Spleen (tissue), 11 donors: ENCODE measurements around the gene CD200R1. TPM values are rescaled to one million over a fixed set of nuclear protein-coding genes. Genes with fewer than 3 reads are reported as not detected.

Source experiments
- DNase-seq: peaks from one replicate; pipeline ENCODE4 v3.0.0-alpha.2; 2020
- H3K27ac ChIP-seq, 8 donors: fragments of 200-600 bp; sonication (generic) in 7 of 8; 1 replicate in 4 of 8; 2 replicates in 4 of 8; pipeline versions ENCODE4 v1.5.0 to v1.8.0; 2016 to 2021; ENCODE audit warnings: inconsistent platforms in 4 of 8, mild to moderate bottlenecking in 4 of 8, moderate library complexity in 1 of 8
- H3K27me3 ChIP-seq, 7 donors: fragments of 200-600 bp; sonication (generic) in 6 of 7; replicated peaks in 1 of 7; 1 replicate in 4 of 7; 2 replicates in 3 of 7; pipeline versions ENCODE4 v1.5.0 to v1.8.0; 2016 to 2021; ENCODE audit warnings: inconsistent platforms in 3 of 7, mild to moderate bottlenecking in 1 of 7
- H3K36me3 ChIP-seq, 6 donors: fragments of 200-600 bp; sonication (generic) in 5 of 6; 1 replicate in 4 of 6; 2 replicates in 2 of 6; pipeline versions ENCODE4 v1.5.0 to v1.8.0; 2016 to 2021; ENCODE audit warnings: inconsistent platforms in 2 of 6
- H3K4me1 ChIP-seq, 6 donors: fragments of 200-600 bp; sonication (generic) in 5 of 6; 1 replicate in 3 of 6; 2 replicates in 3 of 6; pipeline versions ENCODE4 v1.5.0 to v1.8.0; 2016 to 2021; ENCODE audit warnings: inconsistent platforms in 3 of 6
- H3K4me3 ChIP-seq, 8 donors: fragments of 200-600 bp; sonication (generic) in 7 of 8; 1 replicate in 4 of 8; 2 replicates in 4 of 8; pipeline versions ENCODE4 v1.5.0 to v1.8.0; 2016 to 2021; ENCODE audit warnings: inconsistent platforms in 4 of 8, mild to moderate bottlenecking in 4 of 8, moderate library complexity in 2 of 8
- H3K9me3 ChIP-seq, 8 donors: fragments of 200-600 bp; sonication (generic) in 7 of 8; 1 replicate in 4 of 8; 2 replicates in 4 of 8; pipeline versions ENCODE4 v1.5.0 to v1.8.0; 2016 to 2021; ENCODE audit warnings: inconsistent platforms in 4 of 8
- CTCF ChIP-seq, 11 experiments: fragments of 200-600 bp in 7 of 11; fragments of 450-650 bp in 4 of 11; sonication (generic) in 4 of 11; IDR thresholded peaks in 8 of 11; conservative IDR thresholded peaks in 3 of 11; 1 replicate in 7 of 11; 2 replicates in 4 of 11; pipeline versions ENCODE4 v1.4.0 to v1.8.0; 2016 to 2021; ENCODE audit warnings: antibody characterized with exemption in 11 of 11, inconsistent platforms in 4 of 11, mild to moderate bottlenecking in 1 of 11
- POLR2A ChIP-seq, 3 donors: fragments of 450-650 bp; IDR thresholded peaks; one replicate each; pipeline ENCODE4 v1.5.1; 2017; ENCODE audit warnings: antibody characterized with exemption in 3 of 3, mild to moderate bottlenecking in 1 of 3
- POLR2AphosphoS5 ChIP-seq, 3 donors: sonication (generic); formaldehyde crosslinking; IDR thresholded peaks; one replicate each; pipeline ENCODE4 v1.5.1; 2017; ENCODE audit warnings: antibody characterized with exemption in 3 of 3
- WGBS, 5 donors: extraction: QIAGEN DNeasy Blood & Tissue Kit in 3 of 5; methylation state at CpG; one replicate each; pipeline versions ENCODE4 v1.1.5 to v1.1.7; 2013 to 2018; 5-methylcytosine and 5-hydroxymethylcytosine counted together
- intact Hi-C: fragments of 100-400 bp; cut with DNase I; formaldehyde crosslinking; loops from one replicate; pipeline ENCODE4 v1.15.0; 2023; ENCODE audit warnings: low total_unique reads
- polyA plus RNA-seq, 3 donors: library from polyadenylated mRNA; stranded (reverse); fragments of 200-250 nt; gene quantifications; one replicate each; pipeline ENCODE4 v1.2.1, GENCODE V29; 2013
- total RNA-seq, 7 donors: library from RNA; depleted of rRNA in 3 of 7; stranded (reverse); fragments of >200 nt in 3 of 7; fragmentation: NEBNext Ultra II Directional in 4 of 7; extraction: Animal tissue kit (Norgen Biotek cat#: 25700) in 4 of 7; gene quantifications; one replicate each; pipeline versions ENCODE4 v1.1.0 to v1.2.1, GENCODE V29; 2016 to 2021
- donor health status: healthy with polysubstance abuse.
- donor health status: DM: no; HTN: no; CAD: no; lungs with moderate emphysema.
- donor health status: DM: no; HTN: no; CAD: no.
- donor health status: Bipolar disorder and iron deficiency.
- donor health status: healthy.
- donor health status: DM: no; HTN: no; CAD: no.
- donor health status: DM: yes; HTN: yes; CAD: no.

The CD200R1 gene
- total and polyA plus RNA-seq, 10 donors, result 0.91 to 14.0 (median 9.9) TPM

- Histone ChIP-seq H3K36me3 (peaks cover 0 to 68% (median 26%) of the 10 kb centered on the region in 6 donors), H3K27me3 (no peaks in the 10 kb centered on the region), H3K4me1 (peaks cover 10 to 50% (median 29%) of the 10 kb centered on the region in 6 donors), H3K4me3 (no peak overlapping the region), H3K9me3 (no peaks in the 10 kb centered on the region), H3K27ac (no peak overlapping the region)
- intact Hi-C loops, result no loop called here
- WGBS, 5 donors, result 95 to 99% (median 96%) methylated on average over 4 of the region's 4 CpGs
- TF ChIP-seq CTCF (IDR thresholded peaks at IDR 0.05 in 8 of 11, conservative IDR thresholded peaks at IDR 0.05 in 3 of 11) (no peak), POLR2AphosphoS5 (IDR thresholded peaks at IDR 0.05) (no peak), POLR2A (IDR thresholded peaks at IDR 0.05) (no peak)
- DNase-seq, result no peak
Observed at GRCh38 chr3:112995800-112996199, 20.9 kb upstream of the CD200R1 start.

GRCh38 chr3:112990672-112991602 lies 16.0 kb upstream of the CD200R1 start, which contains the start of gene GTPBP8:
Gene GTPBP8, plus strand, starts transcription at chr3:112990984. Its CDS starts 16 bp downstream, at chr3:112991000.
- no peaks in the 10 kb centered on the region for H3K9me3 ChIP-seq
- WGBS, 5 donors, result 1 to 2% (median 2%) methylated on average over 63 to 70 of the region's 70 CpGs
- intact Hi-C loops, result no loop called here
- peak; percentile 98 for DNase-seq
- TF ChIP-seq POLR2AphosphoS5 (IDR thresholded peaks at IDR 0.05), result peak; percentile 90 to 97 (median 92)
- TF ChIP-seq CTCF (IDR thresholded peaks at IDR 0.05 in 8 of 11, conservative IDR thresholded peaks at IDR 0.05 in 3 of 11), result peak in 6 of 11 experiments; percentile 17 to 36 (median 26)
- peak in 2 of 3 donors; percentile 50 to 92 for TF ChIP-seq POLR2A (IDR thresholded peaks at IDR 0.05)
- no peaks in the 10 kb centered on the region for H3K27me3 ChIP-seq
- H3K27ac ChIP-seq, result peak within 1 kb of the TSS; percentile 90 to 99 (median 98)
- H3K4me1 ChIP-seq, result peaks cover 10 to 48% (median 36%) of the 10 kb centered on the region in 6 donors
- peak within 1 kb of the TSS; percentile 65 to 90 (median 68) for H3K4me3 ChIP-seq
- peaks cover 0 to 19% (median 0%) of the 10 kb centered on the region in 6 donors for H3K36me3 ChIP-seq

GRCh38 chr3:112987710-112988334 lies 12.9 kb upstream of the CD200R1 start:
- Histone ChIP-seq H3K36me3 (no peaks in the 10 kb centered on the region), H3K4me3 (no peak overlapping the region), H3K4me1 (peaks cover 10 to 50% (median 38%) of the 10 kb centered on the region in 6 donors), H3K27ac (no peak overlapping the region), H3K9me3 (no peaks in the 10 kb centered on the region), H3K27me3 (no peaks in the 10 kb centered on the region)
- intact Hi-C loops, result loop anchor here (10.0 kb wide), 1 partner anchor 403 kb away; no protein-coding TSS in a partner anchor
- DNase-seq, result no peak
- TF ChIP-seq POLR2AphosphoS5 (IDR thresholded peaks at IDR 0.05) (no peak), POLR2A (IDR thresholded peaks at IDR 0.05) (no peak), CTCF (IDR thresholded peaks at IDR 0.05 in 8 of 11, conservative IDR thresholded peaks at IDR 0.05 in 3 of 11) (no peak)
- 80 to 96% (median 92%) methylated on average over 9 of the region's 9 CpGs for WGBS, 5 donors
